Tibial nerve (tissue), 4 donors: ENCODE data around the gene VARS1.
"Not testable (repeated sequence)": the region's sequence is repeated elsewhere in the genome, so short reads cannot be mapped to it uniquely, and the experiment has no call there.

Experiments used
- EP300 ChIP-seq, 2 donors: sonication (generic); formaldehyde crosslinking; IDR thresholded peaks; one replicate each; pipeline ENCODE4 v1.6.1; 2017; ENCODE audit warnings: antibody characterized with exemption in 2 of 2, mild to moderate bottlenecking in 1 of 2
- POLR2A ChIP-seq, 2 donors: fragments of 450-650 bp; IDR thresholded peaks; one replicate each; pipeline ENCODE4 v1.6.1; 2017; ENCODE audit warnings: antibody characterized with exemption in 2 of 2, mild to moderate bottlenecking in 2 of 2, moderate library complexity in 2 of 2
- TF ChIP-seq, protein P1 (sequence below), 5 experiments: fragments of 200-600 bp in 3 of 5; fragments of 450-650 bp in 2 of 5; sonication (generic) in 3 of 5; IDR thresholded peaks; one replicate each; pipeline ENCODE4 v1.5.1; 2016 to 2019; ENCODE audit warnings: antibody characterized with exemption in 5 of 5, mild to moderate bottlenecking in 3 of 5, moderate library complexity in 2 of 5

DNA sequence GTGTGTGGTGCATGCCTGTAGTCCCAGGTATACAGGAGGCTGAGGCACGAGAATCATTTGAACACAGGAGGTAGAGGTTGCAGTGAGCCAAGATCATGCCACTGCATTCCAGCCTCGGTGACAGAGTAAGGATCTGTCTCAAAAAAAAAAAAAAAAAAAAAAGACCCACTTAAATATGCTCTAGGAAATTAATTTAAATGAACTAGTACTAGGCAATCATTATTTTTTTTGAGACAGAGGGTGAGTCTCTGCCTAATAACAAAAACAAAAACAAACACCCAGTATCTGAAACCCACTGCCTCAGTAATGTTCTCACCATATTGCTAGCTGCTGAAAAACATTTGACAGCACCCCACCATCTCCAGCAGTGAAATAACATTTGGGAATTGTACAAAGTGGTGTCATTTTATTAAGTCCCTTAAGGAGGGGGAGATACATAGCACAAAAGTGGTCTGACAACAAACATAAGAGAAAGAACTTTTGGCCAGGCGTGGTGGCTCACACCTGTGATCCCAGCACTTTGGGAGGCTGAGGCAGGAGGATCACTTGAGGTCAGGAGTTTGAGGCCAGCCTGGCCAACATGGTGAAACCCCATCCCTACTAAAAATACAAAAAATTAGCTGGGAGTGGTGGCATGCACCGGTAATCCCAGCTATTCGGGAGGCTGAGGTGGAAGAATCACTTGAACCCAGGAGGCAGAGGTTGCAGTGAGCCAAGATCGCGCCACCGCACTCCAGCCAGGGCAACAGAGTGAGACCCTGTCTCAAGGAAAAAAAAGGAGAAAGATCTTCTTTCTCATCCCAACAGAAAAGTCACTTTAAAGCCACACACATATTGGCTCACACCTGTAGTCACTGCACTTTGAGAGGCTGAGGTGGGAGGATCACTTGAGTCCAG, 5.7 kb upstream of the VARS1 start:
- TF ChIP-seq, protein P1, sequence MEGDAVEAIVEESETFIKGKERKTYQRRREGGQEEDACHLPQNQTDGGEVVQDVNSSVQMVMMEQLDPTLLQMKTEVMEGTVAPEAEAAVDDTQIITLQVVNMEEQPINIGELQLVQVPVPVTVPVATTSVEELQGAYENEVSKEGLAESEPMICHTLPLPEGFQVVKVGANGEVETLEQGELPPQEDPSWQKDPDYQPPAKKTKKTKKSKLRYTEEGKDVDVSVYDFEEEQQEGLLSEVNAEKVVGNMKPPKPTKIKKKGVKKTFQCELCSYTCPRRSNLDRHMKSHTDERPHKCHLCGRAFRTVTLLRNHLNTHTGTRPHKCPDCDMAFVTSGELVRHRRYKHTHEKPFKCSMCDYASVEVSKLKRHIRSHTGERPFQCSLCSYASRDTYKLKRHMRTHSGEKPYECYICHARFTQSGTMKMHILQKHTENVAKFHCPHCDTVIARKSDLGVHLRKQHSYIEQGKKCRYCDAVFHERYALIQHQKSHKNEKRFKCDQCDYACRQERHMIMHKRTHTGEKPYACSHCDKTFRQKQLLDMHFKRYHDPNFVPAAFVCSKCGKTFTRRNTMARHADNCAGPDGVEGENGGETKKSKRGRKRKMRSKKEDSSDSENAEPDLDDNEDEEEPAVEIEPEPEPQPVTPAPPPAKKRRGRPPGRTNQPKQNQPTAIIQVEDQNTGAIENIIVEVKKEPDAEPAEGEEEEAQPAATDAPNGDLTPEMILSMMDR (IDR thresholded peaks at IDR 0.05) = not testable (repeated sequence)
- TF ChIP-seq EP300, POLR2A (IDR thresholded peaks at IDR 0.05): not testable (repeated sequence)
